OCI-LY1 (cell line): ENCODE measurements around the gene AP2A2.

ENCODE experiments used
- EZH2 ChIP-seq: fragments of 200-600 bp; sonication (generic), shearing (Covaris generic); IDR thresholded peaks from 2 replicates; pipeline ENCODE4 v1.8.0; 2017; ENCODE audit warnings: borderline replicate concordance, mixed run types, mild to moderate bottlenecking, antibody characterized with exemption, low read length, moderate library complexity, mixed read lengths
- TF ChIP-seq, protein P1 (sequence below): fragments of 200-600 bp; sonication (generic), shearing (Covaris generic); IDR thresholded peaks from 2 replicates; pipeline ENCODE4 v1.5.1; 2017; ENCODE audit warnings: mild to moderate bottlenecking, antibody characterized with exemption, low read length, moderate library complexity, mixed read lengths

DNA sequence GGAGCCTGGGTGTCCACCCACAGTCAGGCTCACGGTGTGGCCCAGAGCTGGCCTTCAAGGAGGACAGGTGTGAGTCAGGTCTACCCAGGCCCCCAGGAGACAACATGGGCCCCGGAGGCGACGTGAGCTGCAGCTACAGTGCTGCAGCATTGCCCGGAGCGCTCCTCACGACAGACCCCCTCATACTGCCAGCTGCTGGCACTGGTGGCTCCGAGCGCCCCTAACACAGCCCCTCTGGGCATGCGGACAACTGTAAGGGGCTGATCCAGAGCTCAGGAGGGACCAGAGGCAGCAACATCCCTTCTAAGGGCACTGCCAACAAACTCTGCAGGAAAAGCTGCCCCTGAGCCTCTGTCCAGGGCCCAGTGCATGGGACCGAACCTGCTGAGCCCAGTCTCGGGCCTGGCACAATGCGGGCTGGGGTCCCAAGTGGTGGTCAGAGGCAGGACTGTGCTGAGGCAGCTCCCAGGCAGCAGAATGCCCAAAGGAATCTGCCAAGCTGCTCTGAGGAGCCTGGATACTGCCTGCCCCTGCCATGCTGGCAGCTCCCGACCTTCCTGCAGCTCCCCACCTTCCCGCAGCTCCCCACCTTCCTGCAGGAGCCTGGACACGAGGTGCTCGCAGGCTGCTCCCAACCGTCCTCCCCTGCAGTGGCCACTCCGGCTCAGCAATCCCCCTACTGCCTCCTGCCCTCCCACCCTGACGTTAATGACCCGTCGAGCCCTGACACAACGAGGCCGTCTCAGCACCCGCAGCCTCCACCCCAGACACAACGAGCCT lies 30.1 kb upstream of the AP2A2 start:
- TF ChIP-seq, protein P1, sequence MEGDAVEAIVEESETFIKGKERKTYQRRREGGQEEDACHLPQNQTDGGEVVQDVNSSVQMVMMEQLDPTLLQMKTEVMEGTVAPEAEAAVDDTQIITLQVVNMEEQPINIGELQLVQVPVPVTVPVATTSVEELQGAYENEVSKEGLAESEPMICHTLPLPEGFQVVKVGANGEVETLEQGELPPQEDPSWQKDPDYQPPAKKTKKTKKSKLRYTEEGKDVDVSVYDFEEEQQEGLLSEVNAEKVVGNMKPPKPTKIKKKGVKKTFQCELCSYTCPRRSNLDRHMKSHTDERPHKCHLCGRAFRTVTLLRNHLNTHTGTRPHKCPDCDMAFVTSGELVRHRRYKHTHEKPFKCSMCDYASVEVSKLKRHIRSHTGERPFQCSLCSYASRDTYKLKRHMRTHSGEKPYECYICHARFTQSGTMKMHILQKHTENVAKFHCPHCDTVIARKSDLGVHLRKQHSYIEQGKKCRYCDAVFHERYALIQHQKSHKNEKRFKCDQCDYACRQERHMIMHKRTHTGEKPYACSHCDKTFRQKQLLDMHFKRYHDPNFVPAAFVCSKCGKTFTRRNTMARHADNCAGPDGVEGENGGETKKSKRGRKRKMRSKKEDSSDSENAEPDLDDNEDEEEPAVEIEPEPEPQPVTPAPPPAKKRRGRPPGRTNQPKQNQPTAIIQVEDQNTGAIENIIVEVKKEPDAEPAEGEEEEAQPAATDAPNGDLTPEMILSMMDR = no peak
- no peak for TF ChIP-seq EZH2
